ENCODE results near the gene SELENOF. TPM values are rescaled to one million over a fixed set of nuclear protein-coding genes. Genes with fewer than 3 reads are reported as not detected.

The SELENOF gene
- total RNA-seq, 6 experiments from 2014 or later = 95.5 to 130 (median 107) TPM

- Histone ChIP-seq H3K27me3 (no peaks in the 10 kb centered on the region), H3K36me3 (no peaks in the 10 kb centered on the region), H3K4me1 (peaks cover 0 to 13% (median 0%) of the 10 kb centered on the region in 4 donors), H3K4me3 (no peak overlapping the region), H3K9me3 (no peaks in the 10 kb centered on the region), H3K27ac (no peak overlapping the region)
- ATAC-seq (no peak), DNase-seq (no peak)
- TF ChIP-seq POLR2A (IDR thresholded peaks at IDR 0.05) = no peak
- TF ChIP-seq CTCF (IDR thresholded peaks at IDR 0.05) = no peak
- intact Hi-C loops (cut with DNase I) = no loop called here
- WGBS (ENCODE audit: insufficient coverage, low coverage, low lambda C conversion rate, missing lambda C conversion rate) = 95% methylated on average over 2 of the region's 3 CpGs
Observed at GRCh38 chr1:86858524-86859261, 55.2 kb downstream of the SELENOF start.

- Histone ChIP-seq H3K4me3 (no peak overlapping the region), H3K27me3 (no peaks in the 10 kb centered on the region), H3K9me3 (no peaks in the 10 kb centered on the region), H3K27ac (no peak overlapping the region), H3K36me3 (no peaks in the 10 kb centered on the region), H3K4me1 (peaks cover 0 to 25% (median 0%) of the 10 kb centered on the region in 4 donors)
- DNase-seq (no peak), ATAC-seq (no peak)
- TF ChIP-seq CTCF (IDR thresholded peaks at IDR 0.05) (no peak), POLR2A (IDR thresholded peaks at IDR 0.05) (no peak)
- intact Hi-C loops (cut with DNase I) = no loop called here
- 91% methylated on average over 6 of the region's 6 CpGs for WGBS (ENCODE audit: insufficient coverage, low coverage, low lambda C conversion rate, missing lambda C conversion rate)
Observed at GRCh38 chr1:86856196-86856595, 57.7 kb downstream of the SELENOF start.

- no peaks in the 10 kb centered on the region for H3K9me3 ChIP-seq
- no peak for TF ChIP-seq POLR2A (IDR thresholded peaks at IDR 0.05)
- intact Hi-C loops (cut with DNase I) = no loop called here
- DNase-seq (no peak), ATAC-seq (no peak)
- H3K36me3 ChIP-seq = no peaks in the 10 kb centered on the region
- 94% methylated on average over 3 of the region's 3 CpGs for WGBS (ENCODE audit: insufficient coverage, low coverage, low lambda C conversion rate, missing lambda C conversion rate)
- H3K4me3 ChIP-seq = no peak overlapping the region
- H3K27ac ChIP-seq = no peak overlapping the region
- H3K4me1 ChIP-seq = peaks cover 0 to 13% (median 0%) of the 10 kb centered on the region in 4 donors
- no peaks in the 10 kb centered on the region for H3K27me3 ChIP-seq
Observed at GRCh38 chr1:86854352-86854751, 59.6 kb downstream of the SELENOF start.

- Histone ChIP-seq H3K4me1 (peaks cover 0 to 12% (median 0%) of the 10 kb centered on the region in 4 donors), H3K9me3 (no peaks in the 10 kb centered on the region), H3K4me3 (peak overlapping the region in 1 of 3 donors; percentile 26), H3K36me3 (no peaks in the 10 kb centered on the region), H3K27me3 (no peaks in the 10 kb centered on the region), H3K27ac (peak overlapping the region in 2 of 3 donors; percentile 2 to 54)
- DNase-seq (no peak), ATAC-seq (peak; percentile 86 to 92 (median 88))
- TF ChIP-seq POLR2A (IDR thresholded peaks at IDR 0.05) = no peak
- no peak for TF ChIP-seq CTCF (IDR thresholded peaks at IDR 0.05)
- intact Hi-C loops (cut with DNase I) = no loop called here
- 30% methylated on average over 7 of the region's 7 CpGs for WGBS (ENCODE audit: insufficient coverage, low coverage, low lambda C conversion rate, missing lambda C conversion rate)
Observed at GRCh38 chr1:86852782-86853408, 61.0 kb downstream of the SELENOF start.

- intact Hi-C loops (cut with DNase I) = no loop called here
- DNase-seq (no peak), ATAC-seq (no peak)
- no peaks in the 10 kb centered on the region for H3K9me3 ChIP-seq
- H3K27me3 ChIP-seq = no peaks in the 10 kb centered on the region
- peak overlapping the region in 1 of 3 donors; percentile 26 for H3K4me3 ChIP-seq
- TF ChIP-seq POLR2A (IDR thresholded peaks at IDR 0.05) (no peak), CTCF (IDR thresholded peaks at IDR 0.05) (no peak)
- WGBS (ENCODE audit: insufficient coverage, low coverage, low lambda C conversion rate, missing lambda C conversion rate) = 96% methylated on average over 3 of the region's 9 CpGs
- H3K4me1 ChIP-seq = peaks cover 0 to 12% (median 0%) of the 10 kb centered on the region in 4 donors
- H3K36me3 ChIP-seq = no peaks in the 10 kb centered on the region
- peak overlapping the region in 1 of 3 donors; percentile 42 for H3K27ac ChIP-seq
Observed at GRCh38 chr1:86852289-86852688, 61.6 kb downstream of the SELENOF start.
